ENCODE results near the gene GFPT2. TPM values are rescaled to one million over a fixed set of nuclear protein-coding genes. Genes with fewer than 3 reads are reported as not detected.

GFPT2 gene
- total RNA-seq, 1 donor from 2014 or later = 15.7 TPM

DNA sequence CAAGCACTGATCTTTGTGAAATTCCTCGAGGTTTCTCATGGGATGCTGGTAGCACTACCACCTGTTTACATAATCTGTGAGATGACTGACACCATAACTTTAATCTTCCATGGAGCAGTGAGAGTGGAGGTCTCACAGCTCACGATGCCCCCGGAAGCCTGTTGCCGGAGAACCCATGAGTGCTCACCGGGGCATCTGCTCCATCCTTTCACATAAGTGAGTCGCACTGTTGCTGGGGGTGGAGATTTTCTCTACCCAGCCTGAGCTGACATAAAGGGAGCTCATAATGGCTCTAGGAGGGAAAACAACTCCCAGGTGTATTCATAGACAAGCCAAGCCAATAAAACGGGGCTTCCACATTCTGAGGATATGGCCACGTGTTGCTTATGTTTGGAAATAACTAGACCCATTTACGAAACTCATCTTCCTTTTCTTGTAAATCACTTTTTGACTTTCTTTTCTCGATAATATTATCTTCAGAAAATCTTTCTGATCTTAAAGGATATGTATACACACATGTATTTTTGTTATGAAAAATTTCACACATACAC, 11.2 kb upstream of the GFPT2 start:
- H3K27ac Mint-ChIP-seq = no peak overlapping the region
- H3K9me3 Mint-ChIP-seq = no peaks in the 10 kb centered on the region
- H3K4me3 Mint-ChIP-seq = no peak overlapping the region
- H3K36me3 Mint-ChIP-seq = no peaks in the 10 kb centered on the region
- TF ChIP-seq, protein P1, sequence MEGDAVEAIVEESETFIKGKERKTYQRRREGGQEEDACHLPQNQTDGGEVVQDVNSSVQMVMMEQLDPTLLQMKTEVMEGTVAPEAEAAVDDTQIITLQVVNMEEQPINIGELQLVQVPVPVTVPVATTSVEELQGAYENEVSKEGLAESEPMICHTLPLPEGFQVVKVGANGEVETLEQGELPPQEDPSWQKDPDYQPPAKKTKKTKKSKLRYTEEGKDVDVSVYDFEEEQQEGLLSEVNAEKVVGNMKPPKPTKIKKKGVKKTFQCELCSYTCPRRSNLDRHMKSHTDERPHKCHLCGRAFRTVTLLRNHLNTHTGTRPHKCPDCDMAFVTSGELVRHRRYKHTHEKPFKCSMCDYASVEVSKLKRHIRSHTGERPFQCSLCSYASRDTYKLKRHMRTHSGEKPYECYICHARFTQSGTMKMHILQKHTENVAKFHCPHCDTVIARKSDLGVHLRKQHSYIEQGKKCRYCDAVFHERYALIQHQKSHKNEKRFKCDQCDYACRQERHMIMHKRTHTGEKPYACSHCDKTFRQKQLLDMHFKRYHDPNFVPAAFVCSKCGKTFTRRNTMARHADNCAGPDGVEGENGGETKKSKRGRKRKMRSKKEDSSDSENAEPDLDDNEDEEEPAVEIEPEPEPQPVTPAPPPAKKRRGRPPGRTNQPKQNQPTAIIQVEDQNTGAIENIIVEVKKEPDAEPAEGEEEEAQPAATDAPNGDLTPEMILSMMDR (IDR thresholded peaks at IDR 0.05; ENCODE audit: unreplicated experiment) = no peak
- DNase-seq (ENCODE audit: low spot score in 2 of 2, unreplicated experiment in 2 of 2) = no peak
- no peaks in the 10 kb centered on the region for H3K27me3 Mint-ChIP-seq (ENCODE audit: low read depth)
- no peaks in the 10 kb centered on the region for H3K4me1 Mint-ChIP-seq

DNA sequence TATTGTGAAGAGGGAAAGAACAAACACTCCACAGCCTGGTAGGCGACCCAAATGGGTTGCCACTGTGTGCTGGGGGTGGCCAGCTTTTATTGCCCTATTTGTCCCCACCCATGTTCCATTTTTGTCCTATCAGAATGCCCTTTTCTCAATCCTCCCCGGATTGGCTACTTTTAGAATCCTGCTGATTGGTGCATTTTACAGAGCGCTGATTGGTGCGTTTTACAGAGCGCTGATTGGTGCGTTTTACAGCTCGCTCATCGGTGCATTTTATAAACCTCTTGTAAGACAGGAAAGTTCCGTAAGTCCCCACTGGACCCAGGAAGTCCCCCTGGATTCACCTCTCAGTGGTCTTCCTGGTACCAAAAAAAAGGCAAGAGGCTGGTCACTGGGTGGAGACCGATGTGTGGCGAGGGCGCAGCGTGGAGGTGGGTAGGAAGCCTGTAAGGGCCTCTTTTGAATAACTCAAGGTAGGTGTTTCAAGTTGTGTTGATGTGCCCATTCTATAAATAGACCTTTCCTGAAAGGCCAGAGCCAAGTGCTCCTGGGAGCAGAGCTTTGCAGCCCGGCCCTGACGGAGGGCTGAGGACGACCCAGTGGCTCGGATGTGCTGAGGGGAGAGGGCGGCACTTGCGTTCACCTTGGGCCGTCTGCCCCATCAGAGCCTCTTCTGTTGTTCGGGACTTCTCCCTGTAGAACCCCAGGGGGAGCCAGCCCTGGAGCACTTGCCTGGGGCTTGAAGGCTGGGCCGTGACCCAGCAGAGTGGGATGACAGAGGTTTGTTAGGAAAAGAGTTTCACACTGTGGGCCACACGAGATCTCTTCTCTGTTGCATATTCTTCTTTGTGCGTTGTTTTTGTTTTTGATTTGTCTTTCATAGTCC, 7.2 kb upstream of the GFPT2 start:
- Mint-ChIP-seq H3K9me3 (peaks cover 3% of the 10 kb centered on the region), H3K4me3 (no peak overlapping the region), H3K36me3 (no peaks in the 10 kb centered on the region), H3K27ac (no peak overlapping the region), H3K4me1 (no peaks in the 10 kb centered on the region), H3K27me3 (ENCODE audit: low read depth) (peaks cover 12% of the 10 kb centered on the region)
- no peak for DNase-seq (ENCODE audit: low spot score in 2 of 2, unreplicated experiment in 2 of 2)
- TF ChIP-seq, protein P1 (IDR thresholded peaks at IDR 0.05; ENCODE audit: unreplicated experiment) = no peak

DNA sequence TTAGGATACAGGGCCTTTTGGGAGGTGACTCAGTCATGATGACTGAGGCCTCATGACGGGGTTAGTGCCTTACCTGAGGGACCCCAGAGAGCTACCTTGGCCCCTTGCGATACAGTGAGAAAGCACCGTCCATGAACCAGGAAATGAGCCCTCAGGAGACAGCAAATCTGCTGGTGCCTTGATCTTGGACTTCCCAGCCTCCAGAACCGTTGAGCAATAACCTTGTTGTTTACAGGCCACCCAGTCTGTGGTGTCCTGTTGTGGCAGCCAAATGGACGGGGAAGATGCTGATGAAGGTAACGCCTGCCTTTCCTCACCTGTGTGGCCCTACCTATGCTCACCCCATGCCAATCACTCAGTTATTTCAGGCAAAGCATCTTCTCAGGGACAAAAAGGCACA, 5.6 kb upstream of the GFPT2 start:
- Mint-ChIP-seq H3K27ac (no peak overlapping the region), H3K4me1 (peaks cover 7% of the 10 kb centered on the region), H3K9me3 (peaks cover 3% of the 10 kb centered on the region), H3K36me3 (no peaks in the 10 kb centered on the region), H3K27me3 (ENCODE audit: low read depth) (peaks cover 23% of the 10 kb centered on the region), H3K4me3 (no peak overlapping the region)
- DNase-seq (ENCODE audit: low spot score in 2 of 2, unreplicated experiment in 2 of 2) = no peak
- TF ChIP-seq, protein P1 (IDR thresholded peaks at IDR 0.05; ENCODE audit: unreplicated experiment) = no peak

DNA sequence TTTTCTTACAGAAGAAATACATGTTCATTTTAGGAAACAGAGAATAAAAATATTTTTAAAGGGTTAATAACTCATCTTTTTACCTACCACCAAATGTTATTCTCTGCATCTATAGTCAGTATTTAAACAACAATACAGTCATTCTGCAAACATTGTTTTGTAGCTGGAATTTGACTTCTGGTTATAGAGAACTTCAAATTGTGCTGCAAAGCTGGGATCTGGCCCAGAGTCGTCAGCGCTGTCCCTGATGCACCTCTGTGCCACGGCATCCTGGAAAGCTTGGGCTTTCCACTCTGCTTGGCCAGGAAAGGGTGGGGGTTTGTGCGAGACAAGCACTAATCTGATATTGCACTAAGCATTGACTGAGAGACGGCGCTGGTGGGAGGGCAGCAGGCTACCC, 5.0 kb upstream of the GFPT2 start:
- H3K27ac Mint-ChIP-seq = no peak overlapping the region
- TF ChIP-seq, protein P1 (IDR thresholded peaks at IDR 0.05; ENCODE audit: unreplicated experiment) = no peak

DNA sequence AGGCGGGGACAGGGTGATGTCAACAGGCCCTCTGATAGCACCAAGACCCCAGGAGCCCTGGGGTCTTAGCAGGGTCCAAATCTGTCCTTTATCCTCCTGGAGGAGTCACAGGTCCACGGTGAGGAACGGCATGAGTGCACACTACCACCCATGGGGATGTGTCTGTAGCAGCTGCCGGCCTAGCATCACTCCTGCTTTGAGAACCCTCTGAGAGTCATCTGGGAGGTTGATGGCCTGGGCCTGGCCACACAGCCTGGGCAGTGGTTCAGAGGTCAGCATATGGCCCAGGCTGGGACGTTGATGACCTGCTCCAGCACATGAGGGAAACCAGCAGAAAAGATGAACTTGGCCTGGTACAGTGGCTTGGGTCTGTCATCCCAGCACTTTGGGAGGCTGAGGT, 1.8 kb upstream of the GFPT2 start:
- TF ChIP-seq, protein P1 (IDR thresholded peaks at IDR 0.05; ENCODE audit: unreplicated experiment) = no peak
- no peak for DNase-seq (ENCODE audit: low spot score in 2 of 2, unreplicated experiment in 2 of 2)
- Mint-ChIP-seq H3K4me3 (no peak overlapping the region), H3K9me3 (peaks cover 3% of the 10 kb centered on the region), H3K4me1 (peaks cover 13% of the 10 kb centered on the region), H3K27me3 (ENCODE audit: low read depth) (peaks cover 46% of the 10 kb centered on the region), H3K36me3 (no peaks in the 10 kb centered on the region), H3K27ac (no peak overlapping the region)

More for the DNA sequence above, 5.0 kb upstream of the GFPT2 start:
- Mint-ChIP-seq H3K4me3 (no peak overlapping the region), H3K27me3 (ENCODE audit: low read depth) (peaks cover 24% of the 10 kb centered on the region), H3K9me3 (peaks cover 3% of the 10 kb centered on the region), H3K36me3 (no peaks in the 10 kb centered on the region), H3K4me1 (peaks cover 7% of the 10 kb centered on the region)
- DNase-seq (ENCODE audit: low spot score in 2 of 2, unreplicated experiment in 2 of 2) = no peak
